Liver (tissue), 9 donors: ENCODE results near the gene FGL2. TPM values are rescaled to one million over a fixed set of nuclear protein-coding genes. Genes with fewer than 3 reads are reported as not detected.

Experiments
- DNase-seq: peaks from one replicate; pipeline ENCODE4 v3.0.0-alpha.2; 2017; ENCODE audit warnings: low spot score
- H3K27ac ChIP-seq, 2 donors: one replicate each; pipeline ENCODE4 v1.7.0; 2013; ENCODE audit warnings: inconsistent platforms in 2 of 2, low read length in 2 of 2, control low read depth in 1 of 2, low read depth in 1 of 2, mild to moderate bottlenecking in 1 of 2
- H3K27me3 ChIP-seq, 4 donors: one replicate each; pipeline versions ENCODE4 v1.6.1 to v1.7.0; 2013; ENCODE audit warnings: low read length in 3 of 4, inconsistent platforms in 1 of 4, mild to moderate bottlenecking in 1 of 4, moderate library complexity in 1 of 4; ENCODE audit not compliant: control insufficient read depth in 4 of 4, insufficient read depth in 4 of 4
- H3K36me3 ChIP-seq, 4 donors: one replicate each; pipeline versions ENCODE4 v1.6.1 to v1.7.0; 2013; ENCODE audit warnings: low read length in 3 of 4, mild to moderate bottlenecking in 3 of 4, low read depth in 1 of 4, moderate library complexity in 1 of 4; ENCODE audit not compliant: control insufficient read depth in 4 of 4, insufficient read depth in 3 of 4
- H3K4me1 ChIP-seq, 4 donors: one replicate each; pipeline versions ENCODE4 v1.6.1 to v1.7.0; 2013; ENCODE audit warnings: low read length in 3 of 4, mild to moderate bottlenecking in 3 of 4, moderate library complexity in 1 of 4; ENCODE audit not compliant: control insufficient read depth in 4 of 4, insufficient read depth in 4 of 4
- H3K4me3 ChIP-seq, 3 donors: one replicate each; pipeline versions ENCODE4 v1.6.1 to v1.7.0; 2013; ENCODE audit warnings: low read length in 3 of 3, control low read depth in 1 of 3, low read depth in 1 of 3, mild to moderate bottlenecking in 1 of 3
- H3K9ac ChIP-seq, 2 donors: one replicate each; pipeline ENCODE4 v1.7.0; 2013; ENCODE audit warnings: low read length in 2 of 2, mild to moderate bottlenecking in 2 of 2, moderate library complexity in 2 of 2, control low read depth in 1 of 2, low read depth in 1 of 2
- H3K9me3 ChIP-seq, 4 donors: one replicate each; pipeline versions ENCODE4 v1.6.1 to v1.7.0; 2013; ENCODE audit warnings: low read length in 3 of 4; ENCODE audit not compliant: control insufficient read depth in 4 of 4
- FOXA1 ChIP-seq: IDR thresholded peaks from 2 replicates; pipeline ENCODE4 v1.6.1; 2016; ENCODE audit warnings: antibody characterized with exemption
- GABPA ChIP-seq, 2 donors: IDR thresholded peaks in 1 of 2; conservative IDR thresholded peaks in 1 of 2; 2 replicates each; pipeline ENCODE4 v1.6.1; 2016; ENCODE audit warnings: antibody characterized with exemption in 2 of 2, mild to moderate bottlenecking in 1 of 2, moderate library complexity in 1 of 2
- HNF4A ChIP-seq, 2 donors: conservative IDR thresholded peaks; 2 replicates each; pipeline ENCODE4 v1.6.1; 2016; ENCODE audit warnings: antibody characterized with exemption in 2 of 2, mild to moderate bottlenecking in 2 of 2
- JUND ChIP-seq, 2 donors: IDR thresholded peaks; 2 replicates each; pipeline ENCODE4 v1.6.1; 2016; ENCODE audit warnings: antibody characterized with exemption in 2 of 2
- MAX ChIP-seq: IDR thresholded peaks from 2 replicates; pipeline ENCODE4 v1.6.1; 2016; ENCODE audit warnings: antibody characterized with exemption
- NR2F2 ChIP-seq: IDR thresholded peaks from 2 replicates; pipeline ENCODE4 v1.6.1; 2016; ENCODE audit warnings: antibody characterized with exemption
- RXRA ChIP-seq, 2 donors: IDR thresholded peaks; 2 replicates each; pipeline ENCODE4 v1.6.1; 2017 to 2018; ENCODE audit warnings: antibody characterized with exemption in 2 of 2, mild to moderate bottlenecking in 1 of 2
- SP1 ChIP-seq: IDR thresholded peaks from 2 replicates; pipeline ENCODE4 v1.6.1; 2018; ENCODE audit warnings: antibody characterized with exemption, mild to moderate bottlenecking
- YY1 ChIP-seq: IDR thresholded peaks from 2 replicates; pipeline ENCODE4 v1.6.1; 2016; ENCODE audit warnings: antibody characterized with exemption, mild to moderate bottlenecking
- ZBTB33 ChIP-seq: IDR thresholded peaks from 2 replicates; pipeline ENCODE4 v1.6.1; 2016; ENCODE audit warnings: antibody characterized with exemption
- WGBS: extraction: QIAGEN DNeasy Blood & Tissue Kit; methylation state at CpG from one replicate; pipeline ENCODE4 v1.1.7; 2013; 5-methylcytosine and 5-hydroxymethylcytosine counted together
- polyA plus RNA-seq, 2 donors: library from polyadenylated mRNA; stranded (reverse) in 1 of 2; unstranded in 1 of 2; fragments of 200-250 nt in 1 of 2; fragments of >200 nt in 1 of 2; fragmentation: Nextera tagmentation in 1 of 2; extraction: Ambion mirVana in 1 of 2; gene quantifications; one replicate each; pipeline versions ENCODE4 v1.2.1 to v1.2.3, GENCODE V29; 2013 to 2015
- total RNA-seq, 2 donors: library from RNA; depleted of rRNA; stranded (reverse); fragments of >200 nt; gene quantifications; one replicate each; pipeline ENCODE4 v1.2.3, GENCODE V29; 2014
- donor health status: healthy.
- donor health status: healthy.
- donor health status: healthy.
- donor health status: healthy.
- donor health status: healthy.

Gene FGL2
- total and polyA plus RNA-seq, 4 donors, result 2.7 to 21.7 (median 13.6) TPM

- Histone ChIP-seq H3K9me3 (peaks cover 0 to 3% (median 0%) of the 10 kb centered on the region in 4 donors), H3K4me3 (no peak overlapping the region), H3K4me1 (peaks cover 0 to 7% (median 4%) of the 10 kb centered on the region in 4 donors), H3K9ac (no peak overlapping the region), H3K27me3 (no peaks in the 10 kb centered on the region), H3K27ac (no peak overlapping the region), H3K36me3 (no peaks in the 10 kb centered on the region)
- WGBS, result 98% methylated on average over 2 of the region's 2 CpGs
- TF ChIP-seq RXRA (IDR thresholded peaks at IDR 0.05) (no peak), SP1 (no peak), JUND (IDR thresholded peaks at IDR 0.05) (no peak), MAX (no peak), NR2F2 (no peak), GABPA (IDR thresholded peaks at IDR 0.05 in 1 of 2, conservative IDR thresholded peaks at IDR 0.05 in 1 of 2) (no peak)
- no peak for DNase-seq
Observed at GRCh38 chr7:77217474-77218185, 18.0 kb upstream of the FGL2 start.

GRCh38 chr7:77216181-77216845 lies 16.7 kb upstream of the FGL2 start:
- DNase-seq, result no peak
- WGBS, result 79% methylated on average over 3 of the region's 3 CpGs

GRCh38 chr7:77209479-77210139 lies 10.0 kb upstream of the FGL2 start:
- H3K36me3 ChIP-seq, result no peaks in the 10 kb centered on the region
- H3K9ac ChIP-seq, result no peak overlapping the region
- peak overlapping the region in 1 of 3 donors; percentile 11 for H3K4me3 ChIP-seq
- no peaks in the 10 kb centered on the region for H3K27me3 ChIP-seq
- TF ChIP-seq YY1 (no peak), SP1 (no peak), FOXA1 (no peak)
- WGBS, result 98% methylated on average over 6 of the region's 6 CpGs
- DNase-seq, result no peak
- peaks cover 6 to 11% (median 10%) of the 10 kb centered on the region in 4 donors for H3K9me3 ChIP-seq
- H3K4me1 ChIP-seq, result no peaks in the 10 kb centered on the region
- H3K27ac ChIP-seq, result no peak overlapping the region

More at GRCh38 chr7:77216181-77216845, 16.7 kb upstream of the FGL2 start:
- Histone ChIP-seq H3K36me3 (no peaks in the 10 kb centered on the region), H3K9me3 (peaks cover 0 to 3% (median 0%) of the 10 kb centered on the region in 4 donors), H3K9ac (no peak overlapping the region), H3K27me3 (no peaks in the 10 kb centered on the region), H3K4me1 (peaks cover 0 to 7% (median 4%) of the 10 kb centered on the region in 4 donors), H3K4me3 (no peak overlapping the region), H3K27ac (no peak overlapping the region)
- TF ChIP-seq ZBTB33 (no peak), YY1 (peak; percentile 36), HNF4A (conservative IDR thresholded peaks at IDR 0.05) (no peak), JUND (IDR thresholded peaks at IDR 0.05) (no peak)
